Keratinocyte (primary cell): ENCODE results near the gene PPM1H. TPM values are rescaled to one million over a fixed set of nuclear protein-coding genes. Genes with fewer than 3 reads are reported as not detected.

Experiments
- DNase-seq: peaks from one replicate; pipeline ENCODE4 v3.0.0-alpha.2; 2011; ENCODE audit warnings: low read depth, missing footprints, low spot score
- FAIRE-seq: peaks from 2 replicates; lab custom pipeline; 2011; peaks lifted over from hg19 to GRCh38; lab: Jason Lieb, UNC
- H2AFZ ChIP-seq: 2 replicates; pipeline ENCODE4 v1.6.0; 2012; ENCODE audit warnings: low read length, control low read depth, inconsistent platforms; ENCODE audit not compliant: control insufficient read depth
- H3K27ac ChIP-seq: 2 replicates; pipeline ENCODE4 v1.5.1; 2011; ENCODE audit warnings: low read length; ENCODE audit not compliant: control insufficient read depth, insufficient read depth
- H3K27me3 ChIP-seq: 3 replicates; pipeline ENCODE4 v1.6.0; 2011; ENCODE audit warnings: low read length; ENCODE audit not compliant: control insufficient read depth, insufficient read depth; ENCODE audit errors: extremely low read depth
- H3K36me3 ChIP-seq, 2 experiments: 2 replicates in 1 of 2; 3 replicates in 1 of 2; pipeline ENCODE4 v1.5.1; 2011; ENCODE audit warnings: low read length in 2 of 2, mild to moderate bottlenecking in 1 of 2; ENCODE audit not compliant: control insufficient read depth in 2 of 2, insufficient read depth in 2 of 2; ENCODE audit errors: extremely low read depth in 1 of 2
- H3K4me1 ChIP-seq: 3 replicates; pipeline ENCODE4 v1.5.1; 2011; ENCODE audit warnings: low read length; ENCODE audit not compliant: control insufficient read depth, insufficient read depth; ENCODE audit errors: extremely low read depth
- H3K4me2 ChIP-seq: 3 replicates; pipeline ENCODE4 v1.6.0; 2011; ENCODE audit warnings: low read depth, low read length; ENCODE audit not compliant: control insufficient read depth, insufficient read depth; ENCODE audit errors: extremely low read depth
- H3K4me3 ChIP-seq, 3 experiments: fragments of 200-600 bp in 1 of 3; sonication (generic) in 1 of 3; 2 replicates in 2 of 3; 3 replicates in 1 of 3; pipeline ENCODE4 v1.5.1; 2011 to 2016; ENCODE audit warnings: low read length in 3 of 3, mild to moderate bottlenecking in 3 of 3, control low read depth in 2 of 3, inconsistent platforms in 1 of 3, low read depth in 1 of 3, mixed read lengths in 1 of 3, mixed run types in 1 of 3, moderate library complexity in 1 of 3; ENCODE audit not compliant: control insufficient read depth in 2 of 3, insufficient read depth in 2 of 3; ENCODE audit errors: extremely low read depth in 1 of 3
- H3K79me2 ChIP-seq: 2 replicates; pipeline ENCODE4 v1.6.0; 2012; ENCODE audit warnings: low read length; ENCODE audit not compliant: control insufficient read depth, insufficient read depth
- H3K9ac ChIP-seq: 3 replicates; pipeline ENCODE4 v1.6.0; 2011; ENCODE audit warnings: low read length; ENCODE audit not compliant: control insufficient read depth, insufficient read depth; ENCODE audit errors: extremely low read depth
- H3K9me1 ChIP-seq: 3 replicates; pipeline ENCODE4 v1.6.0; 2011; ENCODE audit warnings: low read length; ENCODE audit not compliant: control insufficient read depth, insufficient read depth; ENCODE audit errors: extremely low read depth
- H3K9me3 ChIP-seq: 2 replicates; pipeline ENCODE4 v1.5.1; 2012; ENCODE audit warnings: low read depth, low read length; ENCODE audit not compliant: control insufficient read depth
- H4K20me1 ChIP-seq: 3 replicates; pipeline ENCODE4 v1.6.0; 2011; ENCODE audit warnings: low read length; ENCODE audit not compliant: control insufficient read depth, insufficient read depth; ENCODE audit errors: extremely low read depth
- CTCF ChIP-seq, 3 experiments: IDR thresholded peaks in 1 of 3; conservative IDR thresholded peaks in 1 of 3; optimal IDR thresholded peaks in 1 of 3; 2 replicates in 2 of 3; 3 replicates in 1 of 3; pipeline versions ENCODE3 to v1.5.1; 2011; ENCODE audit warnings: low read length in 3 of 3, mild to moderate bottlenecking in 3 of 3, moderate library complexity in 2 of 3, control low read depth in 1 of 3, inconsistent platforms in 1 of 3; ENCODE audit not compliant: insufficient read depth in 2 of 3; ENCODE audit errors: extremely low read depth in 1 of 3
- EZH2 ChIP-seq: IDR thresholded peaks from one replicate; pipeline ENCODE4 v1.6.1; 2012; ENCODE audit warnings: inconsistent platforms, mild to moderate bottlenecking, low read length, moderate library complexity
- dilution Hi-C: fragments of 300-500 bp; cut with MboI; formaldehyde crosslinking; loops from one replicate; pipeline ENCODE4 v1.7.0; 2020; ENCODE audit warnings: low sequenced_read_pairs; ENCODE audit not compliant: extremely low pct_ligation_motif_present
- polyA plus RNA-seq, 5 experiments: library from polyadenylated mRNA; depleted of rRNA in 3 of 5; stranded (reverse) in 3 of 5; stranded (forward) in 1 of 5; unstranded in 1 of 5; fragments of >200 nt; gene quantifications; 1 replicate in 1 of 5; 2 replicates in 3 of 5; 3 replicates in 1 of 5; pipeline versions ENCODE4 v1.2.1 to v1.2.3, GENCODE V29; 2011 to 2012; ENCODE audit warnings: missing spikeins in 2 of 5, low read depth in 1 of 5, low replicate concordance in 1 of 5

PPM1H gene
- polyA plus RNA-seq, 1 donor (not counting 4 experiments of a cell fraction or from before 2014, with no cell fraction given), result 0.09 TPM

- peaks cover 19% of the 10 kb centered on the region for H3K4me1 ChIP-seq
- no peak overlapping the region for H3K4me3 ChIP-seq
- no peaks in the 10 kb centered on the region for H3K36me3 ChIP-seq
- no peak overlapping the region for H3K9ac ChIP-seq
- H3K9me3 ChIP-seq, result no peaks in the 10 kb centered on the region
- H4K20me1 ChIP-seq, result no peaks in the 10 kb centered on the region
- no peaks in the 10 kb centered on the region for H3K27me3 ChIP-seq
- dilution Hi-C loops, result no loop called here
- no peak overlapping the region for H3K4me2 ChIP-seq
- DNase-seq (no peak), FAIRE-seq (no peak)
- TF ChIP-seq EZH2 (no peak), CTCF (optimal IDR thresholded peaks at IDR 0.05 in 1 of 3, IDR thresholded peaks at IDR 0.05 in 1 of 3, conservative IDR thresholded peaks at IDR 0.05 in 1 of 3; ENCODE audit: extremely low read depth in 1 of 3, insufficient read depth in 2 of 3, low read length in 3 of 3) (no peak)
- H3K79me2 ChIP-seq, result no peaks in the 10 kb centered on the region
- no peak overlapping the region for H3K27ac ChIP-seq
- H2AFZ ChIP-seq, result no peak overlapping the region
- no peaks in the 10 kb centered on the region for H3K9me1 ChIP-seq
Observed at GRCh38 chr12:62865937-62866336, 69.0 kb downstream of the PPM1H start.

GRCh38 chr12:62865065-62865464, 69.9 kb downstream of the PPM1H start:
- peaks cover 19% of the 10 kb centered on the region for H3K4me1 ChIP-seq
- TF ChIP-seq EZH2, result no peak
- TF ChIP-seq CTCF (optimal IDR thresholded peaks at IDR 0.05 in 1 of 3, IDR thresholded peaks at IDR 0.05 in 1 of 3, conservative IDR thresholded peaks at IDR 0.05 in 1 of 3; ENCODE audit: extremely low read depth in 1 of 3, insufficient read depth in 2 of 3, low read length in 3 of 3), result no peak

More at GRCh38 chr12:62865065-62865464, 69.9 kb downstream of the PPM1H start:
- Histone ChIP-seq H3K9me1 (no peaks in the 10 kb centered on the region), H3K27me3 (no peaks in the 10 kb centered on the region), H4K20me1 (no peaks in the 10 kb centered on the region), H3K36me3 (no peaks in the 10 kb centered on the region), H3K9me3 (no peaks in the 10 kb centered on the region), H3K4me3 (no peak overlapping the region), H3K9ac (no peak overlapping the region), H3K79me2 (no peaks in the 10 kb centered on the region), H3K27ac (no peak overlapping the region), H3K4me2 (no peak overlapping the region), H2AFZ (no peak overlapping the region)
- DNase-seq, result no peak
- dilution Hi-C loops, result no loop called here
- FAIRE-seq, result no peak
